A549 (cell line): Measurements from ENCODE around the gene SYK.

Experiments
- CEBPB ChIP-seq, 2 experiments: fragments of >200 bp in 1 of 2; sonication (Bioruptor Twin) in 1 of 2; formaldehyde crosslinking in 1 of 2; IDR thresholded peaks; 2 replicates each; pipeline ENCODE4 v1.6.1; 2012 to 2016
- CTCF ChIP-seq: fragments of >200 bp; sonication (Bioruptor Twin); formaldehyde crosslinking; IDR thresholded peaks from 3 replicates; pipeline ENCODE4 v1.5.1; 2016
- E2F6 ChIP-seq: IDR thresholded peaks from 2 replicates; pipeline ENCODE4 v1.6.1; 2012; ENCODE audit warnings: low read depth, borderline replicate concordance
- EP300 ChIP-seq, 2 experiments: fragments of >200 bp; sonication (Bioruptor Twin); formaldehyde crosslinking; IDR thresholded peaks; 2 replicates in 1 of 2; 3 replicates in 1 of 2; pipeline ENCODE4 v1.6.1; 2016 to 2017
- ESRRA ChIP-seq: fragments of 150-350 bp; IDR thresholded peaks from 2 replicates; pipeline ENCODE4 v1.6.1; 2014; ENCODE audit warnings: mild to moderate bottlenecking, low read length, borderline replicate concordance
- HDAC2 ChIP-seq: fragments of 200-600 bp; sonication (generic); IDR thresholded peaks from 2 replicates; pipeline ENCODE4 v1.6.1; 2016
- HOXA7 ChIP-seq: fragments of 250-450 bp; sonication (Bioruptor Pico); IDR thresholded peaks from 2 replicates; pipeline ENCODE4 v1.5.0; 2020; ENCODE audit warnings: mild to moderate bottlenecking, moderate library complexity
- JUN ChIP-seq, 2 experiments: fragments of >200 bp; sonication (Bioruptor Twin); formaldehyde crosslinking; IDR thresholded peaks; 2 replicates in 1 of 2; 3 replicates in 1 of 2; pipeline ENCODE4 v1.6.1; 2016 to 2017
- MAX ChIP-seq: IDR thresholded peaks from 2 replicates; pipeline ENCODE4 v1.6.1; 2012
- POLR2A ChIP-seq: IDR thresholded peaks from 2 replicates; pipeline ENCODE4 v1.6.1; 2012; ENCODE audit warnings: mild to moderate bottlenecking, low read length
- RCOR1 ChIP-seq: fragments of 150-350 bp; IDR thresholded peaks from 2 replicates; pipeline ENCODE4 v1.6.1; 2014; ENCODE audit warnings: antibody characterized with exemption, low read length, low read depth
- SREBF2 ChIP-seq: fragments of 450-650 bp; IDR thresholded peaks from 2 replicates; pipeline ENCODE4 v1.6.1; 2014; ENCODE audit warnings: mild to moderate bottlenecking, moderate library complexity
- USF2 ChIP-seq: fragments of 450-650 bp; IDR thresholded peaks from 2 replicates; pipeline ENCODE4 v1.6.1; 2014; ENCODE audit warnings: antibody characterized with exemption
- ZC3H11A ChIP-seq: fragments of 450-650 bp; IDR thresholded peaks from 2 replicates; pipeline ENCODE4 v1.6.1; 2014; ENCODE audit warnings: antibody characterized with exemption, mild to moderate bottlenecking

GRCh38 chr9:90914196-90914595 is 112.6 kb downstream of the SYK start:
- TF ChIP-seq CTCF, result no peak
- TF ChIP-seq POLR2A, result no peak
- no peak for TF ChIP-seq EP300 (IDR thresholded peaks at IDR 0.05)
- TF ChIP-seq USF2, result no peak
- TF ChIP-seq ESRRA, result no peak
- no peak for TF ChIP-seq JUN (IDR thresholded peaks at IDR 0.05)
- TF ChIP-seq HDAC2, result no peak
- no peak for TF ChIP-seq CEBPB (IDR thresholded peaks at IDR 0.05)
- no peak for TF ChIP-seq ZC3H11A
- TF ChIP-seq HOXA7 (CRISPR knock-in tag), result no peak
- no peak for TF ChIP-seq SREBF2
- TF ChIP-seq E2F6, result no peak
- TF ChIP-seq MAX, result no peak
- no peak for TF ChIP-seq RCOR1
